DND-41 (cell line): ENCODE measurements around the gene JUP.

Experiments
- ATAC-seq: fragments of 200-7000 bp; cut with Tn5 transposase; 3 replicates; pipeline ENCODE4 v1.9.1; 2021; ENCODE audit warnings: low read depth; ENCODE audit not compliant: insufficient read depth
- DNase-seq: peaks from one replicate; pipeline ENCODE4 v3.0.0-alpha.2; 2020
- H2AFZ ChIP-seq: 2 replicates; pipeline ENCODE4 v1.6.0; 2012; ENCODE audit warnings: low read depth, low read length
- H3K27ac ChIP-seq: 2 replicates; pipeline ENCODE4 v1.5.1; 2012; ENCODE audit warnings: low read length, inconsistent platforms
- H3K27me3 ChIP-seq: fragments of 200-600 bp; sonication (generic); 2 replicates; pipeline ENCODE4 v1.6.0; 2012; ENCODE audit warnings: low read length, mild to moderate bottlenecking, inconsistent platforms; ENCODE audit not compliant: insufficient read depth, poor library complexity
- H3K36me3 ChIP-seq: 2 replicates; pipeline ENCODE4 v1.5.1; 2012; ENCODE audit warnings: low read length, inconsistent platforms; ENCODE audit not compliant: insufficient read depth
- H3K4me1 ChIP-seq: 2 replicates; pipeline ENCODE4 v1.5.1; 2012; ENCODE audit warnings: mild to moderate bottlenecking, low read length; ENCODE audit not compliant: insufficient read depth
- H3K4me2 ChIP-seq: 2 replicates; pipeline ENCODE4 v1.6.0; 2012; ENCODE audit warnings: mild to moderate bottlenecking, moderate library complexity, low read length, inconsistent platforms; ENCODE audit not compliant: insufficient read depth
- H3K4me3 ChIP-seq, 2 experiments: fragments of 200-600 bp in 1 of 2; shearing (Covaris generic) in 1 of 2; 2 replicates each; pipeline ENCODE4 v1.5.1; 2012 to 2016; ENCODE audit warnings: inconsistent platforms in 2 of 2, low read length in 2 of 2, mild to moderate bottlenecking in 2 of 2, low read depth in 1 of 2, moderate library complexity in 1 of 2
- H3K79me2 ChIP-seq: 2 replicates; pipeline ENCODE4 v1.6.0; 2012; ENCODE audit warnings: low read length, inconsistent platforms; ENCODE audit not compliant: insufficient read depth
- H3K9ac ChIP-seq: 2 replicates; pipeline ENCODE4 v1.6.0; 2012; ENCODE audit warnings: low read depth, mild to moderate bottlenecking, inconsistent platforms, low read length, moderate library complexity
- H3K9me3 ChIP-seq: 2 replicates; pipeline ENCODE4 v1.5.1; 2012; ENCODE audit warnings: low read length, moderate library complexity, mild to moderate bottlenecking, inconsistent platforms; ENCODE audit not compliant: insufficient read depth, severe bottlenecking
- H4K20me1 ChIP-seq: 2 replicates; pipeline ENCODE4 v1.6.0; 2012; ENCODE audit warnings: low read length; ENCODE audit not compliant: insufficient read depth
- EZH2 ChIP-seq: IDR thresholded peaks from 3 replicates; pipeline ENCODE4 v1.6.1; 2012; ENCODE audit warnings: borderline replicate concordance, low read depth, mild to moderate bottlenecking, moderate library complexity, low read length, inconsistent platforms; ENCODE audit not compliant: severe bottlenecking
- TF ChIP-seq, protein P1 (sequence below): IDR thresholded peaks from 2 replicates; pipeline ENCODE4 v1.5.1; 2012; ENCODE audit warnings: borderline replicate concordance, low read length, moderate library complexity, mild to moderate bottlenecking; ENCODE audit not compliant: poor library complexity, severe bottlenecking; ENCODE audit errors: extremely low read depth

Gene JUP

DNA sequence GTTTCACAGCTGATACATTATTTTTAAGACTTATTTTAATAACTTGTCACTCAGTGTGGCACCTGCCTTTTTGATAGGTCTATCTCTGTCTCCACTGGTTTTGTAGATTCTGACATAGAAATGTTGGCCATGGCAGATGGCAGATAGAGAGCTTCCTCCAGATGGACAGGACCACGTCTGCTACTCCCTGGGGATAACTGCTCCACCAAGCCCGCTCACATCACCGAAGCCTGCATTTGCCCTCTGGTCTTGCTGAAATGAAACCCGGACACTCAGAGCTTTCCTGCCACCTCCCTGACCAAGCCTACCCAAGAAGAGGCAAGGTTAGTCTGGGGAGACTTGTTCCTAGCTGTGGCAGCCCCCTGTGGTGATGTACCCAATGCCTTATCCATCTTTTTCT is 35.6 kb downstream of the JUP start:
- no peak for DNase-seq
- Histone ChIP-seq H2AFZ (no peak overlapping the region), H3K36me3 (no peaks in the 10 kb centered on the region)

DNA sequence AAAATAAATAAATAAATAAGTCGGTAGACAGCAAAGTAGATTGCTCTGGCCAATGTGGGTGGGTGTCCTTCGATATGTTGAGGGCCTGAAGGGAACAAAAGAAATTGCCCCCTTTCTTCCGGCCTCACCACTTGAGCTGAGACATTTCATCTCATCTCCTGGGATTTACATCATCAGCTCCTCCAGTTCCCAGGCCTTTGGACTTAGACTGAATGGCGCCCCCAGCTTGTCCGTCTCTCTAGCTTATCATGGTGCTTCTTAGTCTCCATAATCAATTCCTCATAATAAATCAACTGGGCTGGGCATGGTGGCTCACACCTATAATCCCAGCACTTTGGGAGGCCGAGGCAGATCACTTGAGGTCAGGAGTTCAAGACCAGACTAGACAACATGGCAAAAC is 38.2 kb downstream of the JUP start:
- H3K9me3 ChIP-seq: no peaks in the 10 kb centered on the region
- H3K27me3 ChIP-seq: no peaks in the 10 kb centered on the region
- no peak overlapping the region for H3K4me3 ChIP-seq
- H3K79me2 ChIP-seq: no peaks in the 10 kb centered on the region
- H3K27ac ChIP-seq: no peak overlapping the region
- no peaks in the 10 kb centered on the region for H3K4me1 ChIP-seq
- H2AFZ ChIP-seq: no peak overlapping the region
- no peak for ATAC-seq
- no peak overlapping the region for H3K4me2 ChIP-seq
- no peak overlapping the region for H3K9ac ChIP-seq
- TF ChIP-seq EZH2: no peak
- TF ChIP-seq, protein P1, sequence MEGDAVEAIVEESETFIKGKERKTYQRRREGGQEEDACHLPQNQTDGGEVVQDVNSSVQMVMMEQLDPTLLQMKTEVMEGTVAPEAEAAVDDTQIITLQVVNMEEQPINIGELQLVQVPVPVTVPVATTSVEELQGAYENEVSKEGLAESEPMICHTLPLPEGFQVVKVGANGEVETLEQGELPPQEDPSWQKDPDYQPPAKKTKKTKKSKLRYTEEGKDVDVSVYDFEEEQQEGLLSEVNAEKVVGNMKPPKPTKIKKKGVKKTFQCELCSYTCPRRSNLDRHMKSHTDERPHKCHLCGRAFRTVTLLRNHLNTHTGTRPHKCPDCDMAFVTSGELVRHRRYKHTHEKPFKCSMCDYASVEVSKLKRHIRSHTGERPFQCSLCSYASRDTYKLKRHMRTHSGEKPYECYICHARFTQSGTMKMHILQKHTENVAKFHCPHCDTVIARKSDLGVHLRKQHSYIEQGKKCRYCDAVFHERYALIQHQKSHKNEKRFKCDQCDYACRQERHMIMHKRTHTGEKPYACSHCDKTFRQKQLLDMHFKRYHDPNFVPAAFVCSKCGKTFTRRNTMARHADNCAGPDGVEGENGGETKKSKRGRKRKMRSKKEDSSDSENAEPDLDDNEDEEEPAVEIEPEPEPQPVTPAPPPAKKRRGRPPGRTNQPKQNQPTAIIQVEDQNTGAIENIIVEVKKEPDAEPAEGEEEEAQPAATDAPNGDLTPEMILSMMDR: no peak
- no peaks in the 10 kb centered on the region for H4K20me1 ChIP-seq
- DNase-seq: no peak
- H3K36me3 ChIP-seq: no peaks in the 10 kb centered on the region

More for the DNA sequence above, 35.6 kb downstream of the JUP start:
- no peak for ATAC-seq
- no peaks in the 10 kb centered on the region for H4K20me1 ChIP-seq
- H3K4me1 ChIP-seq: no peaks in the 10 kb centered on the region
- TF ChIP-seq, protein P1: no peak
- no peak for TF ChIP-seq EZH2
- no peak overlapping the region for H3K9ac ChIP-seq
- no peaks in the 10 kb centered on the region for H3K27me3 ChIP-seq
- no peak overlapping the region for H3K4me3 ChIP-seq
- no peaks in the 10 kb centered on the region for H3K79me2 ChIP-seq
- H3K27ac ChIP-seq: no peak overlapping the region
- no peak overlapping the region for H3K4me2 ChIP-seq
- H3K9me3 ChIP-seq: no peaks in the 10 kb centered on the region

DNA sequence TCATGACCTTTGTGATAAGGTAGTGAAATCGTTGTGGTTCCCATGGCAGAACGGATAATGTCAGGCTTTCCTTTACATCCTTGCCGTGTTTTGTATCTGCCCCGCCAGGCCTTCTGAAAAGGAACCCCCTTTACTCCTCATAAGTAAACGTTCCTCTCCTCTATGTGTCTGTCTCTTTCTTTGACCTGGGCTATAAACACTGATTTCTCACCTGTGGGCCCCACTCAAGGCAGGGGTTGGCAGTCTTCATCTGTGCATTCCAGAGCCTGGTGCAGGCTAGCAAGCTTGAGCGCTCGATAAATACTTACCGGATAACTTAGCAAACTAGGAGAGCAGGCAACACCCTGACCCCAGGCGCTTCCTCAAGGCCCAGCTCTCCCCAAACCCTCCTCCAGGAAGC is 44.8 kb downstream of the JUP start:
- Histone ChIP-seq H3K9ac (no peak overlapping the region), H3K27me3 (no peaks in the 10 kb centered on the region), H4K20me1 (no peaks in the 10 kb centered on the region), H3K4me1 (peaks cover 7% of the 10 kb centered on the region), H2AFZ (no peak overlapping the region), H3K9me3 (no peaks in the 10 kb centered on the region), H3K4me3 (no peak overlapping the region), H3K4me2 (no peak overlapping the region), H3K36me3 (no peaks in the 10 kb centered on the region), H3K79me2 (no peaks in the 10 kb centered on the region), H3K27ac (no peak overlapping the region)
- no peak for DNase-seq
- ATAC-seq: no peak
- no peak for TF ChIP-seq EZH2
- TF ChIP-seq, protein P1: no peak

DNA sequence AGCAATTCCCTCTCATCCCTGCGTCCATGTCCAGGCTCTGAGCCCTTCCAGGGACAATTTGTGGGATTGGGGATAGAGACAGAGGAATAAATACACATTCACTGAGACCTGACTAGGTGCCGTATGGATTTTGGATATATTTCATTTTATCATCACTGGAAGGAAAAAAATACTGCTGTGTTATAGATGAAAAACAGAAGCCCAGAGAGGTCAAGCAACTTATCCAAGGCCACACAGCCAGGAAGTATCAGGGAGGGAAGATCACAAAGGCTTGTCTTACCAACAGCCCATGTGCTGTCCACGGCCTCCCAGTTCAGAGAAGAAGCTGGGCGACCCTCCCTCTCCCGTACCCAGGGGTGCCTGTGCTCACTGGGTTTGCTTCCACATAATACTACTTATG is 46.0 kb downstream of the JUP start:
- no peak overlapping the region for H3K27ac ChIP-seq
- H4K20me1 ChIP-seq: no peaks in the 10 kb centered on the region
- TF ChIP-seq EZH2: no peak
- TF ChIP-seq, protein P1: no peak
- no peak overlapping the region for H2AFZ ChIP-seq
- H3K4me3 ChIP-seq: no peak overlapping the region
- H3K27me3 ChIP-seq: no peaks in the 10 kb centered on the region
- H3K4me1 ChIP-seq: peaks cover 7% of the 10 kb centered on the region
- H3K36me3 ChIP-seq: no peaks in the 10 kb centered on the region
- ATAC-seq (no peak), DNase-seq (no peak)
- H3K79me2 ChIP-seq: no peaks in the 10 kb centered on the region
- H3K9me3 ChIP-seq: no peaks in the 10 kb centered on the region
- H3K9ac ChIP-seq: no peak overlapping the region
- no peak overlapping the region for H3K4me2 ChIP-seq
